ENCODE data around the gene CALHM4. TPM values are rescaled to one million over a fixed set of nuclear protein-coding genes. Genes with fewer than 3 reads are reported as not detected.

CALHM4 gene
- total and polyA plus RNA-seq, 2 of the 8 experiments (the other 6 are each of a cell fraction or from before 2014, with no cell fraction given) = not detected

GRCh38 chr6:116562019-116562403 is 8.5 kb downstream of the CALHM4 start (continued):
- no peak for TF ChIP-seq ASH2L (IDR thresholded peaks at IDR 0.05; ENCODE audit: low read length)
